Activated T-cell treated with anti-CD3 and anti-CD28 coated beads, Interleukin-2, amount 50 U/mL, for 4 hours (primary cell): ENCODE results near the gene CD14. TPM values are rescaled to one million over a fixed set of nuclear protein-coding genes. Genes with fewer than 3 reads are reported as not detected.
"Not testable (repeated sequence)": the region's sequence is repeated elsewhere in the genome, so short reads cannot be mapped to it uniquely, and the experiment has no call there.

ENCODE experiments used
- ATAC-seq, 2 donors: fragments of 200-7000 bp; cut with Tn5 transposase; one replicate each; pipeline ENCODE4 v1.10.0; 2021
- DNase-seq: peaks from one replicate; pipeline ENCODE4 v3.0.0-alpha.2; 2020
- H3K27me3 Mint-ChIP-seq: one replicate; pipeline ENCODE4 v1.8.0; 2021; ENCODE audit warnings: low read depth, mixed read lengths
- H3K36me3 Mint-ChIP-seq: one replicate; pipeline ENCODE4 v1.8.0; 2022; ENCODE audit warnings: mixed read lengths; ENCODE audit not compliant: insufficient read depth
- H3K4me1 Mint-ChIP-seq: one replicate; pipeline ENCODE4 v1.8.0; 2021; ENCODE audit warnings: low read depth, mixed read lengths
- H3K4me3 Mint-ChIP-seq: one replicate; pipeline ENCODE4 v1.8.0; 2021; ENCODE audit warnings: mild to moderate bottlenecking, moderate library complexity, mixed read lengths
- H3K9me3 Mint-ChIP-seq: one replicate; pipeline ENCODE4 v1.8.0; 2021; ENCODE audit warnings: mixed read lengths
- total RNA-seq, 3 donors: library from RNA; stranded (reverse); gene quantifications; one replicate each; pipeline ENCODE4 v1.2.1, GENCODE V29; 2021

Gene CD14
- total RNA-seq, 3 donors from 2014 or later = 0.43 to 0.86 (median 0.50) TPM

DNA sequence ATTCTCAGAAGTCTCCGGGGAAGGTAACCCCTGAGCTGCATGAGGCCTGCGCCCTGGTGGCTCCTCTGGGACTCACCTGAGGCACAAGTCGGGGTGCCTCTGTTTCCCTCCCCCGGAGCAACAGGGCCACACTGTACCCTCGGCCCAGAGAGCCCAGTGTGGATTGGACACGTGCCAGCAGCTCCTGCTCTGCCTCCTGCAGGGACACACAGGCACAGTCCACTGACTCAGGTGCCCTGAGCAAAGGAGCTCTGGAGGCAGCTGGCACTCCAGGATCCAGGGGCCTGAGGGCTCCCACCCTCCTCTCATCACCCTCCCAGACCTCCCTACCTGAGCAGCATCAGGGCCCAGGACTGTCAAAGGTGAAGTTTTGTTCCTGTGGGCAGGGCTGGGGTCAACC is 38.8 kb downstream of the CD14 start:
- no peak overlapping the region for H3K4me3 Mint-ChIP-seq
- no peaks in the 10 kb centered on the region for H3K36me3 Mint-ChIP-seq
- no peaks in the 10 kb centered on the region for H3K4me1 Mint-ChIP-seq
- ATAC-seq (no peak), DNase-seq (no peak)
- no peaks in the 10 kb centered on the region for H3K9me3 Mint-ChIP-seq
- H3K27me3 Mint-ChIP-seq = no peaks in the 10 kb centered on the region

DNA sequence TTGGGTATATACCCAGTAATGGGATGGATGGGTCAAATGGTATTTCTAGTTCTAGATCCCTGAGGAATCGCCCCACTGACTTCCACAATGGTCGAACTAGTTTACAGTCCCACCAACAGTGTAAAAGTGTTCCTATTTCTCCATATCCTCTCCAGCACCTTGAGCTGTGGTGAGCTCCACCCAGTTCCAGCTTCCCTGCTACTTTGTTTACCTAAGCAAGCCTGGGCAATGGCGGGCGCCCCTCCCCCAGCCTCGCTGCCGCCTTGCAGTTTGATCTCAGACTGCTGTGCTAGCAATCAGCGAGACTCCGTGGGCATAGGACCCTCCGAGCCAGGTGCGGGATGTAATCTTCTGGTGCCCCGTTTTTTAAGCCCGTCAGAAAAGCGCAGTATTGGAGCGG is 39.9 kb downstream of the CD14 start:
- not testable (repeated sequence) for H3K4me1 Mint-ChIP-seq, DNase-seq, H3K27me3 Mint-ChIP-seq, H3K9me3 Mint-ChIP-seq, H3K4me3 Mint-ChIP-seq, ATAC-seq, H3K36me3 Mint-ChIP-seq

DNA sequence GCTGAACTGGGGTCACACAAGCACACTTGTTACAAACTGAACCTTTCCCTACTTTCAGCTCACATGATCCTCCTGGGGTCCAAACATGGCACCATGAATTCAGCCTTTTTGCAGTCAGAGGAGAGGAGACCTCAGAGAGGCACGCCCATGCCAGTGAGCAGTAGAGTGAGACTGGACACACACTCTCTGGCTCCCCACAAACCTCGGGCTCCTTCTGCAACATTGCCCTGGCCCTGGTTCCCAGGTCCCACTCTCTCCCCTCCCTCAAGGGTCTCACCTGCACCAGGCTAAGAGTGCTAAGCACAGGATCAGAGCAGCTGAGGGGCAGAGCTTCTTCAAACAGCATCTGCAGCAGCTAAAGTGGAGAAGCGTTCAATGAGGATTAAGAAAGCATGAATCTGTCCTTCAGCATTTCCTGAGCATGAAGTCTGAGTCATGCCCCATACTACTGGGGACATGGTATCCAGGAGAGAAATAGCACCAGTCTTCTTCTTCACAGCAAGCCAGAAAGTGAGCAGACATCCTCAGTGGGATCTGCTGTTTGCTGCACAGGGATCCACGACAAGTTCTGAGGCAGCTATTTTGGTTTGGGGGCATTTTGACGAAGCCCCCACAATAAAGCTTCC is 41.1 kb downstream of the CD14 start:
- H3K36me3 Mint-ChIP-seq = no peaks in the 10 kb centered on the region
- H3K4me3 Mint-ChIP-seq = no peak overlapping the region
- H3K4me1 Mint-ChIP-seq = no peaks in the 10 kb centered on the region
- no peak for DNase-seq
- ATAC-seq = no peak
- no peaks in the 10 kb centered on the region for H3K9me3 Mint-ChIP-seq
- no peaks in the 10 kb centered on the region for H3K27me3 Mint-ChIP-seq

DNA sequence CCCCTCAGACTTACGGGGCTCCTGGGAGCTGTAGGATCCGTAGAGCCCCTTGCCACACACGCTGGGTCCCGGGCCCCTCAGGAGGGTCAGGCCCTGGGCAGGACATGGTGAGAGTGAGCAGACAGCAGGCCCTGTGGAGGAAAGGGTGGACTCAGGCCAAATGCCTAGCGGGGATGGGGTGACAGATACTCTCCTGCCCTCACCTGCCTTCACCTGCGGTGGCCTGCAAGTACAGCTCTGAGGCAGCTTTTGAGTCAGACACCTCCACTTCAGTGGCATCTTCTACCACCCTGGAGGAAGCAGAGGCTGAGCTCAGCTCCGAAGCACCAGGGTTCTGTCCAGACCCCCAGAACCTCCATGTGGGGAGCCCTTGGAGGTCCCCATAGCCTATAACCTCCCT is 42.1 kb downstream of the CD14 start:
- no peaks in the 10 kb centered on the region for H3K27me3 Mint-ChIP-seq
- H3K4me1 Mint-ChIP-seq = no peaks in the 10 kb centered on the region
- ATAC-seq = no peak
- DNase-seq = no peak
- H3K9me3 Mint-ChIP-seq = no peaks in the 10 kb centered on the region
- no peaks in the 10 kb centered on the region for H3K36me3 Mint-ChIP-seq
- H3K4me3 Mint-ChIP-seq = no peak overlapping the region

DNA sequence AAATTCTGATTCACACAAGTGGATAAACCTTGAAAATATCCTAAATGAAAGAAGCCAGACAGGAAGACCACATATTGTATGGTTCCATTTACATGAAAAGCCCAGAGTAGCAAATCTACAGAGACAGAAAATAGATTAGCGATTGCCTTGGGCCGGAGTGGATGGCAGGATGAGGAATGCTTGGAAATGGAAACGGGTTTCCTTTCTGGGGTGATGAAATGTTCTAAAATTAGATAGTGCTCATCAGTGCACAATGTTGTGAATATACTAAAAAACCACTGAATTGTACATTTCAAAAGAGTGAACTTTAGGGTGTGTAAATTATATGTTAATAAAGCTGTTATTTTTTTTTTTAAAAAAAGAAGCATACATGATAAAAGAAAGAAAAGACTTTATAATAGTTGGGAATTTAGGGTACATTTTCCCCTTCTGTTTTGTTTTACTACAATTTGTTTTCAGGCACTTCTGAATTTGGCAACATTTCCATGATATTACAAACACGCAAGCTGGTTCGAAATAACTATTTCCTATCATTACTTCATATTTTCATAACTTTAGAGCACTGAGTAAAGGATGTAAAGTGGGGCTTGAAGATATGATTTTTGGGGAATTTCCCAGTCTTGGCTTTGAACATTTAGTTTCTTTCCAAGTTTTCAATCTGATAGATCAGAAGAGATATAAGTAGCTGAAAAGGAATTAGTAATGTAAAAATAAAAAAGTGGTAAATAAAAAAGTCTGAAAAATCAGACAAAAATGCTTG is 44.5 kb downstream of the CD14 start:
- no peak for DNase-seq
- H3K4me3 Mint-ChIP-seq = no peak overlapping the region
- no peaks in the 10 kb centered on the region for H3K27me3 Mint-ChIP-seq
- no peaks in the 10 kb centered on the region for H3K4me1 Mint-ChIP-seq
- H3K36me3 Mint-ChIP-seq = no peaks in the 10 kb centered on the region
- ATAC-seq = no peak
- peaks cover 3% of the 10 kb centered on the region for H3K9me3 Mint-ChIP-seq

DNA sequence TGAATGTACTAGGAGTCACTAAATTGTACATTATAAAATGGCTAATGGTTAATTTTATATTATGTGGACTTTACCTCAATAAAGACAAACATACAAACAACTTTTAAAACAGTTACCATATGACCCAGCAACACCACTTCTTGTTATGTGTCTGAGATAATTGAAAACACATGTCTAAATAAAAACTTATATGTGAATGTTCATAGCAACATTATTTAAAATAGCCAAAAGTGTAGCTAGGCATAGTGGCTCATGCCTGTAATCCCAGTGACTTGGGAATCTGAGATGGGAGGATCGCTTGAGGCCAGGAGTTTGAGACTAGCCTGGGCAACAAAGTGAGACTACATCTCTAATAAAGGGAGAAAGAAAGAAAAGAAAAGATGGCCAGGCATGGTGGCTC is 45.5 kb downstream of the CD14 start:
- DNase-seq (no peak), ATAC-seq (no peak)
- no peak overlapping the region for H3K4me3 Mint-ChIP-seq
- H3K27me3 Mint-ChIP-seq = no peaks in the 10 kb centered on the region
- H3K36me3 Mint-ChIP-seq = no peaks in the 10 kb centered on the region
- no peaks in the 10 kb centered on the region for H3K4me1 Mint-ChIP-seq
- H3K9me3 Mint-ChIP-seq = peaks cover 3% of the 10 kb centered on the region

Other genes starting within 250 kb of the CD14 start
- 100 to 1,000 TPM in 1 of 3 donors, 10 to 100 TPM in 2; 88.6 to 102 (median 95.1) TPM for gene ANKHD1, start 231.3 kb downstream of the CD14 start, total RNA-seq
- gene EIF4EBP3, start 85.5 kb downstream of the CD14 start, total RNA-seq = 10 to 100 TPM in 2 of 3 donors, 1 to 10 TPM in 1; 9.4 to 10.8 (median 10.2) TPM
- 10 to 100 TPM; 57.6 to 68.6 (median 67.7) TPM for gene SRA1, start 75.7 kb downstream of the CD14 start, total RNA-seq
- 10 to 100 TPM in 1 of 3 donors, 1 to 10 TPM in 2; 8.0 to 10.4 (median 9.2) TPM for gene APBB3, start 68.6 kb downstream of the CD14 start, total RNA-seq
- gene SLC35A4, start 68.3 kb downstream of the CD14 start, total RNA-seq = 100 to 1,000 TPM; 149 to 163 (median 155) TPM
- 10 to 100 TPM; 16.5 to 20.6 (median 20.0) TPM for gene TMCO6, start 6.3 kb upstream of the CD14 start, total RNA-seq
- gene NDUFA2, start 14.5 kb upstream of the CD14 start, total RNA-seq = 10 to 100 TPM; 68.6 to 78.2 (median 72.5) TPM
- 100 to 1,000 TPM; 102 to 110 (median 106) TPM for gene IK, start 14.7 kb upstream of the CD14 start, total RNA-seq
- 10 to 100 TPM; 47.7 to 50.0 (median 49.5) TPM for gene WDR55, start 31.7 kb upstream of the CD14 start, total RNA-seq
- gene DND1, start 40.4 kb upstream of the CD14 start, total RNA-seq = 1 to 10 TPM; 3.1 to 5.6 (median 4.5) TPM
- 100 to 1,000 TPM; 125 to 133 (median 131) TPM for gene HARS1, start 58.2 kb upstream of the CD14 start, total RNA-seq
- 10 to 100 TPM; 28.6 to 31.3 (median 29.5) TPM for gene HARS2, start 58.3 kb upstream of the CD14 start, total RNA-seq
- 10 to 100 TPM; 83.2 to 91.9 (median 83.6) TPM for gene ZMAT2, start 67.3 kb upstream of the CD14 start, total RNA-seq
- gene PCDHA1, start 153.0 kb upstream of the CD14 start, total RNA-seq = not detected
- not detected for gene PCDHA2, start 161.7 kb upstream of the CD14 start, total RNA-seq
- gene PCDHA3, start 167.9 kb upstream of the CD14 start, total RNA-seq = not detected
- under 1 TPM in 2 of 3 donors, not detected in 1; 0.08 to 0.14 TPM for gene PCDHA4, start 173.9 kb upstream of the CD14 start, total RNA-seq
- not detected for gene PCDHA5, start 188.4 kb upstream of the CD14 start, total RNA-seq
- gene PCDHA6, start 194.8 kb upstream of the CD14 start, total RNA-seq = not detected
- gene PCDHA7, start 201.1 kb upstream of the CD14 start, total RNA-seq = not detected
- gene PCDHA8, start 208.0 kb upstream of the CD14 start, total RNA-seq = not detected
- gene PCDHA9, start 215.2 kb upstream of the CD14 start, total RNA-seq = not detected
- not detected for gene PCDHA10, start 222.7 kb upstream of the CD14 start, total RNA-seq
- not detected for gene PCDHA11, start 235.8 kb upstream of the CD14 start, total RNA-seq
- not detected for gene PCDHA12, start 242.1 kb upstream of the CD14 start, total RNA-seq
- gene PCDHA13, start 248.9 kb upstream of the CD14 start, total RNA-seq = not detected